GM19035 (cell line): ENCODE results near the gene IL17RB.

Source experiments
- ATAC-seq: cut with Tn5 transposase; IDR thresholded peaks from one replicate; pipeline ENCODE4 v1.9.1; 2021; ENCODE audit not compliant: unreplicated experiment

IL17RB gene

GRCh38 chr3:53846134-53846850 lies at the start of gene IL17RB, which contains the start of gene CHDH:
IL17RB (plus strand) TSS chr3:53846568; CDS start chr3:53846589, 21 bp downstream.
CHDH (minus strand) TSS chr3:53846419; CDS start chr3:53824008, 22,411 bp downstream.
- peak; percentile 44 for ATAC-seq

- ATAC-seq, result no peak
Measured at GRCh38 chr3:53798144-53798543, 48.2 kb upstream of the IL17RB start.

- no peak for ATAC-seq
Measured at GRCh38 chr3:53799338-53799865, 47.0 kb upstream of the IL17RB start.

- no peak for ATAC-seq
Measured at GRCh38 chr3:53800041-53800906, 46.1 kb upstream of the IL17RB start.

GRCh38 chr3:53801319-53801718 lies 45.0 kb upstream of the IL17RB start:
- ATAC-seq, result no peak

GRCh38 chr3:53802256-53802880 lies 44.0 kb upstream of the IL17RB start:
- no peak for ATAC-seq

GRCh38 chr3:53803124-53803815 lies 43.1 kb upstream of the IL17RB start:
- ATAC-seq, result no peak

- no peak for ATAC-seq
Measured at GRCh38 chr3:53803816-53804695, 42.3 kb upstream of the IL17RB start.

GRCh38 chr3:53804697-53805462 lies 41.5 kb upstream of the IL17RB start:
- ATAC-seq, result peak; percentile 57

GRCh38 chr3:53805463-53806159 lies 40.8 kb upstream of the IL17RB start:
- no peak for ATAC-seq

GRCh38 chr3:53806182-53807116 lies 39.9 kb upstream of the IL17RB start:
- no peak for ATAC-seq

GRCh38 chr3:53807117-53807810 lies 39.1 kb upstream of the IL17RB start:
- ATAC-seq, result no peak

- no peak for ATAC-seq
Measured at GRCh38 chr3:53808496-53808895, 37.9 kb upstream of the IL17RB start.

GRCh38 chr3:53809267-53809666 lies 37.1 kb upstream of the IL17RB start:
- no peak for ATAC-seq

- ATAC-seq, result no peak
Measured at GRCh38 chr3:53809764-53810400, 36.5 kb upstream of the IL17RB start.
